ENCODE data around the gene SLC6A16.

SLC6A16 gene

GRCh38 chr19:49266409-49266808 is 58.6 kb downstream of the SLC6A16 start:
- peak; percentile 6 to 57 for DNase-seq

- no peak for DNase-seq
These were observed 60.7 kb downstream of the SLC6A16 start for GRCh38 chr19:49264258-49264657.

GRCh38 chr19:49261602-49262001 is 63.4 kb downstream of the SLC6A16 start:
- no peak for DNase-seq

GRCh38 chr19:49256691-49257090 is 68.3 kb downstream of the SLC6A16 start:
- no peak for DNase-seq

- no peak for DNase-seq
These were observed 69.3 kb downstream of the SLC6A16 start for GRCh38 chr19:49255674-49256073.

- no peak for DNase-seq
These were observed 75.1 kb downstream of the SLC6A16 start for GRCh38 chr19:49249933-49250332.

GRCh38 chr19:49247676-49248075 is 77.3 kb downstream of the SLC6A16 start:
- no peak for DNase-seq

- no peak for DNase-seq
These were observed 80.7 kb downstream of the SLC6A16 start for GRCh38 chr19:49244256-49244655.

GRCh38 chr19:49243726-49244125 is 81.3 kb downstream of the SLC6A16 start:
- DNase-seq: no peak

- DNase-seq: no peak
These were observed 81.9 kb downstream of the SLC6A16 start for GRCh38 chr19:49243129-49243528.

- DNase-seq: no peak
These were observed 83.2 kb downstream of the SLC6A16 start for GRCh38 chr19:49241769-49242168.
